NCI-H2196 (cell line): ENCODE data around the gene KLKB1.
"Not testable (repeated sequence)": the region's sequence is repeated elsewhere in the genome, so short reads cannot be mapped to it uniquely, and the experiment has no call there.

Experiments used
- DNase-seq: peaks from one replicate; lab custom pipeline; 2025; ENCODE audit not compliant: unreplicated experiment; lab: John Stamatoyannopoulos, UW

The KLKB1 gene

GRCh38 chr4:186264660-186265059, 37.4 kb downstream of the KLKB1 start:
- no peak for DNase-seq

- DNase-seq = not testable (repeated sequence)
Measured at GRCh38 chr4:186265250-186265649, 37.9 kb downstream of the KLKB1 start.

GRCh38 chr4:186265683-186266652, 38.7 kb downstream of the KLKB1 start, which contains the start of gene F11:
Gene F11 (plus strand): TSS chr4:186266189. CDS start chr4:186267137, 948 bp downstream.
- DNase-seq = no peak

GRCh38 chr4:186266729-186267456, 39.6 kb downstream of the KLKB1 start:
- no peak for DNase-seq

GRCh38 chr4:186271081-186271678, 43.9 kb downstream of the KLKB1 start:
- no peak for DNase-seq

GRCh38 chr4:186272699-186273391, 45.5 kb downstream of the KLKB1 start:
- DNase-seq = no peak

- not testable (repeated sequence) for DNase-seq
Measured at GRCh38 chr4:186273392-186273789, 46.1 kb downstream of the KLKB1 start.

- DNase-seq = no peak
Measured at GRCh38 chr4:186283311-186283710, 56.0 kb downstream of the KLKB1 start.

- no peak for DNase-seq
Measured at GRCh38 chr4:186285147-186285546, 57.8 kb downstream of the KLKB1 start.

- DNase-seq = no peak
Measured at GRCh38 chr4:186286581-186286980, 59.3 kb downstream of the KLKB1 start.

- DNase-seq = no peak
Measured at GRCh38 chr4:186291256-186291890, 64.1 kb downstream of the KLKB1 start.

- DNase-seq = no peak
Measured at GRCh38 chr4:186294160-186294559, 66.9 kb downstream of the KLKB1 start.

GRCh38 chr4:186296481-186296880, 69.2 kb downstream of the KLKB1 start:
- no peak for DNase-seq

GRCh38 chr4:186297013-186297645, 69.8 kb downstream of the KLKB1 start:
- DNase-seq = peak; percentile 3

- DNase-seq = no peak
Measured at GRCh38 chr4:186298031-186298647, 70.8 kb downstream of the KLKB1 start.

GRCh38 chr4:186299291-186299690, 72.0 kb downstream of the KLKB1 start:
- DNase-seq = no peak

GRCh38 chr4:186300659-186301390, 73.5 kb downstream of the KLKB1 start:
- no peak for DNase-seq

GRCh38 chr4:186304216-186304615, 76.9 kb downstream of the KLKB1 start:
- DNase-seq = no peak
